A549 (cell line): ENCODE data around the gene TUT7. TPM values are rescaled to one million over a fixed set of nuclear protein-coding genes. Genes with fewer than 3 reads are reported as not detected.

ENCODE experiments used
- ATAC-seq, 2 experiments: fragments of 200-7000 bp in 1 of 2; fragments of >200 bp in 1 of 2; cut with Nextera tagmentation in 1 of 2; cut with Tn5 transposase in 1 of 2; 3 replicates each; pipeline versions ENCODE4 v1.8.0 to v1.9.1; 2018 to 2020; ENCODE audit warnings: mild to moderate bottlenecking in 1 of 2, moderate library complexity in 1 of 2
- CTCF ChIA-PET: fragments of 300-600 bp; sonication (Branson Sonifier 250); formaldehyde crosslinking; extraction: SDS; loops from one replicate; lab custom pipeline; 2021; ENCODE audit warnings: antibody characterized with exemption, inconsistent platforms; lab: Yijun Ruan, JAX
- POLR2A ChIA-PET: fragments of 350-600 bp; formaldehyde crosslinking; extraction: SDS; loops from one replicate; lab custom pipeline; 2021; ENCODE audit warnings: antibody characterized with exemption, inconsistent platforms; lab: Yijun Ruan, JAX
- DNase-seq, 2 experiments: peaks; one replicate each; pipeline versions ENCODE4 v3.0.0 to v3.0.0-alpha.2; 2011 to 2016; ENCODE audit warnings: low read depth in 1 of 2, low spot score in 1 of 2
- FAIRE-seq: peaks from 2 replicates; lab custom pipeline; 2011; peaks lifted over from hg19 to GRCh38; lab: Jason Lieb, UNC
- H3K27ac ChIP-seq, 2 experiments: fragments of >200 bp; sonication (Bioruptor Twin); formaldehyde crosslinking; 3 replicates each; pipeline ENCODE4 v1.5.1; 2016 to 2017
- H3K4me1 ChIP-seq: fragments of >200 bp; sonication (Bioruptor Twin); formaldehyde crosslinking; 3 replicates; pipeline ENCODE4 v1.6.1; 2016
- H3K4me2 ChIP-seq: fragments of >200 bp; sonication (Bioruptor Twin); formaldehyde crosslinking; 3 replicates; pipeline ENCODE4 v1.6.1; 2016
- H3K4me3 ChIP-seq: fragments of >200 bp; sonication (Bioruptor Twin); formaldehyde crosslinking; 3 replicates; pipeline ENCODE4 v1.5.1; 2016
- H3K9me3 ChIP-seq: fragments of >200 bp; sonication (Bioruptor Twin); formaldehyde crosslinking; 3 replicates; pipeline ENCODE4 v1.6.1; 2016
- BCL3 ChIP-seq: fragments of >200 bp; sonication (Bioruptor Twin); formaldehyde crosslinking; IDR thresholded peaks from 3 replicates; pipeline ENCODE4 v1.6.1; 2016
- CHD4 ChIP-seq: fragments of 200-600 bp; sonication (generic); IDR thresholded peaks from 2 replicates; pipeline ENCODE4 v1.6.1; 2016; ENCODE audit warnings: antibody characterized with exemption, mild to moderate bottlenecking, borderline replicate concordance
- E2F6 ChIP-seq: IDR thresholded peaks from 2 replicates; pipeline ENCODE4 v1.6.1; 2012; ENCODE audit warnings: low read depth, borderline replicate concordance
- EHF ChIP-seq: fragments of 250-450 bp; sonication (Bioruptor Pico); IDR thresholded peaks from 2 replicates; pipeline ENCODE4 v1.5.0; 2020; ENCODE audit warnings: mild to moderate bottlenecking
- ESRRA ChIP-seq: fragments of 150-350 bp; IDR thresholded peaks from 2 replicates; pipeline ENCODE4 v1.6.1; 2014; ENCODE audit warnings: mild to moderate bottlenecking, low read length, borderline replicate concordance
- FOSB ChIP-seq: fragments of 250-450 bp; sonication (Bioruptor Pico); IDR thresholded peaks from 2 replicates; pipeline ENCODE4 v1.5.0; 2020; ENCODE audit warnings: mild to moderate bottlenecking, moderate library complexity
- FOXS1 ChIP-seq: fragments of 250-450 bp; sonication (Bioruptor Pico); IDR thresholded peaks from 2 replicates; pipeline ENCODE4 v1.5.0; 2020; ENCODE audit warnings: mild to moderate bottlenecking, moderate library complexity
- HDAC2 ChIP-seq: fragments of 200-600 bp; sonication (generic); IDR thresholded peaks from 2 replicates; pipeline ENCODE4 v1.6.1; 2016
- HEYL ChIP-seq: fragments of 250-450 bp; sonication (Bioruptor Pico); IDR thresholded peaks from 2 replicates; pipeline ENCODE4 v1.8.0; 2021; ENCODE audit warnings: mild to moderate bottlenecking, moderate library complexity
- MAFK ChIP-seq: fragments of 450-650 bp; IDR thresholded peaks from 2 replicates; pipeline ENCODE4 v1.6.1; 2014; ENCODE audit not compliant: partially characterized antibody
- MAZ ChIP-seq: fragments of 150-350 bp; IDR thresholded peaks from 2 replicates; pipeline ENCODE4 v1.6.1; 2014; ENCODE audit warnings: antibody characterized with exemption, low read depth, low read length, borderline replicate concordance
- NR3C1 ChIP-seq: fragments of >200 bp; sonication (Bioruptor Twin); formaldehyde crosslinking; IDR thresholded peaks from 3 replicates; pipeline ENCODE4 v1.6.1; 2017
- PHF8 ChIP-seq: fragments of 200-600 bp; sonication (generic); IDR thresholded peaks from 2 replicates; pipeline ENCODE4 v1.6.1; 2016; ENCODE audit warnings: low read depth, mild to moderate bottlenecking, antibody characterized with exemption, moderate library complexity, borderline replicate concordance
- POLR2AphosphoS2 ChIP-seq: conservative IDR thresholded peaks from 2 replicates; pipeline ENCODE4 v1.6.1; 2012; ENCODE audit warnings: low read length, improper control_type of control experiment, inconsistent platforms
- RAD21 ChIP-seq, 2 experiments: fragments of >200 bp in 1 of 2; sonication (Bioruptor Twin) in 1 of 2; formaldehyde crosslinking in 1 of 2; IDR thresholded peaks in 1 of 2; conservative IDR thresholded peaks in 1 of 2; 2 replicates in 1 of 2; 3 replicates in 1 of 2; pipeline ENCODE4 v1.6.1; 2012 to 2018; ENCODE audit warnings: inconsistent platforms in 1 of 2
- RARB ChIP-seq: fragments of 250-450 bp; sonication (Bioruptor Pico); IDR thresholded peaks from 2 replicates; pipeline ENCODE4 v1.8.0; 2021; ENCODE audit warnings: mild to moderate bottlenecking, moderate library complexity
- RCOR1 ChIP-seq: fragments of 150-350 bp; IDR thresholded peaks from 2 replicates; pipeline ENCODE4 v1.6.1; 2014; ENCODE audit warnings: antibody characterized with exemption, low read length, low read depth
- REST ChIP-seq: fragments of 200-600 bp; sonication (generic); IDR thresholded peaks from 2 replicates; pipeline ENCODE4 v1.6.1; 2016; ENCODE audit warnings: antibody characterized with exemption, mild to moderate bottlenecking, moderate library complexity
- RFX5 ChIP-seq: fragments of 450-650 bp; IDR thresholded peaks from 2 replicates; pipeline ENCODE4 v1.7.1; 2014; ENCODE audit warnings: antibody characterized with exemption, mild to moderate bottlenecking, moderate library complexity
- RNF2 ChIP-seq: fragments of 200-600 bp; sonication (generic); IDR thresholded peaks from 2 replicates; pipeline ENCODE4 v1.6.1; 2016; ENCODE audit warnings: low read depth, mild to moderate bottlenecking, antibody characterized with exemption, moderate library complexity, borderline replicate concordance
- SMC3 ChIP-seq: fragments of >200 bp; sonication (Bioruptor Twin); formaldehyde crosslinking; IDR thresholded peaks from 3 replicates; pipeline ENCODE4 v1.6.1; 2018; ENCODE audit warnings: inconsistent platforms
- TP53 ChIP-seq: fragments of 250-450 bp; sonication (Bioruptor Pico); IDR thresholded peaks from 2 replicates; pipeline ENCODE4 v1.5.0; 2021; ENCODE audit warnings: mild to moderate bottlenecking, moderate library complexity
- USF2 ChIP-seq: fragments of 450-650 bp; IDR thresholded peaks from 2 replicates; pipeline ENCODE4 v1.6.1; 2014; ENCODE audit warnings: antibody characterized with exemption
- ZC3H11A ChIP-seq: fragments of 450-650 bp; IDR thresholded peaks from 2 replicates; pipeline ENCODE4 v1.6.1; 2014; ENCODE audit warnings: antibody characterized with exemption, mild to moderate bottlenecking
- ZFP36 ChIP-seq: fragments of 450-650 bp; IDR thresholded peaks from 2 replicates; pipeline ENCODE4 v1.6.1; 2014; ENCODE audit warnings: borderline replicate concordance; ENCODE audit not compliant: partially characterized antibody
- ZSCAN20 ChIP-seq: fragments of 250-450 bp; sonication (Bioruptor Pico); IDR thresholded peaks from 2 replicates; pipeline ENCODE4 v1.8.0; 2022; ENCODE audit warnings: mild to moderate bottlenecking, moderate library complexity
- WGBS: methylation state at CpG from one replicate; pipeline ENCODE4 v1.1.6; 2017; ENCODE audit errors: missing lambda C conversion rate; 5-methylcytosine and 5-hydroxymethylcytosine counted together
- polyA plus RNA-seq, 4 experiments: library from polyadenylated mRNA; depleted of rRNA in 3 of 4; stranded (reverse); fragments of >200 nt; fragmentation: RNase III in 1 of 4; extraction: RNeasy Plus Mini Kit Qiagen cat#74134 plus additional on column Dnase treatment in 1 of 4; gene quantifications; 2 replicates in 3 of 4; 3 replicates in 1 of 4; pipeline ENCODE4 v1.2.3, GENCODE V29; 2011 to 2017

Gene TUT7
- polyA plus RNA-seq, 2 of the 4 experiments (the other 2 are of a cell fraction) = 12.1 to 27.0 TPM

DNA sequence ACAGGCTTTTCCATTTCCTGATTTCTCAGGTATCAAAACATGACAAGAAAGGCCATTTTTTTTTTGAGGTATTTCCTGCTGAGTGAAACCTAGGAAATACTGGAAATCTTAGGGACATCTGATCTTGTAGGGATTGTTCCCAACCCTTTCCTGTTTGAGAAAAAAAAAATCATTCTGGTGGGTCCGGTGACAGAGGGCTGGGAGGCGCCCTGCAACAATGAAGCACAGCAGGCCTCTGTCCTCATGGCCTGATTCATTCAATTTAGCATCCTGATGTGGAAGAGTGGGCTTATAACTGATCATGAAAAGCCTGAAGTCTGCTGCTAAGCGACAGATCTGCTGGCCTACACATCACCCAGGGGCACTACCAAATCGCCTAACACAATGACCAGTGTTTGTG, 91.7 kb downstream of the TUT7 start:
- H3K27ac ChIP-seq = no peak overlapping the region
- ChIA-PET POLR2A (no interaction called here), CTCF (interaction anchor here (1.0 kb wide), 1 partner anchor 60 kb away, joined by 3 read pairs; no protein-coding TSS in a partner anchor)
- TF ChIP-seq ESRRA (no peak), TP53 (CRISPR knock-in tag) (no peak), REST (no peak), RCOR1 (no peak), RAD21 (conservative IDR thresholded peaks at IDR 0.05 in 1 of 2, IDR thresholded peaks at IDR 0.05 in 1 of 2) (no peak), FOSB (CRISPR knock-in tag) (no peak), ZC3H11A (no peak), PHF8 (no peak), FOXS1 (CRISPR knock-in tag) (no peak), RNF2 (no peak), MAFK (no peak), RFX5 (no peak), POLR2AphosphoS2 (no peak), HDAC2 (no peak), USF2 (no peak)
- DNase-seq (no peak), FAIRE-seq (no peak), ATAC-seq (no peak)
- no peaks in the 10 kb centered on the region for H3K4me1 ChIP-seq
- no peak overlapping the region for H3K4me2 ChIP-seq
- 69% methylated on average over 4 of the region's 4 CpGs for WGBS
- no peak overlapping the region for H3K4me3 ChIP-seq
- no peaks in the 10 kb centered on the region for H3K9me3 ChIP-seq

DNA sequence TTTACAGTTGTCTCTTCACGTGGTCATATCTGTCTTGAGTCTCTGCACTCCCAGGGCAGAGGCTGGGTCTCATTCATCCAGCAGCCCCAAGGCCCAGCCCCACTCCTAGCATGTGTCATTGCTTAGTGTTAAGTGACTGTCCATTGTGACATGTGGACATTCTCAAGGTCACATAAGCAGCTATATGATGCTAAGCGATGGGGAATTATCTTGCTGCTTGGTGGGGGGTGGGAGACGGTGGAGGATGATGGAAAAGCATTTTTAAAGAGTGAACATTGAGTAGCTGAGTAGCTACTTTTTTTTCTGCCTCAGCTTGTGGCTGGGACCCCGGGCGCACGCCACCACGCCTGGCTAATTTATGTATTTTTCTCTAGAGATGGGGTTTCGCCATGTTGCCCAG, 94.7 kb downstream of the TUT7 start, which contains the start of gene C9orf153:
C9orf153 (minus strand) TSS at position 101 of the 400 bp plus-strand sequence. CDS start 30,054 bp downstream, outside the sequence.
- CTCF ChIA-PET = interaction anchor here (0.5 to 2.1 kb wide), 2 partner anchors 57 to 116 kb away, joined by 4 to 7 read pairs; no protein-coding TSS in a partner anchor
- Histone ChIP-seq H3K4me2 (no peak within 1 kb of the TSS), H3K4me1 (no peaks in the 10 kb centered on the region), H3K27ac (no peak within 1 kb of the TSS), H3K4me3 (no peak within 1 kb of the TSS), H3K9me3 (no peaks in the 10 kb centered on the region)
- no peak for TF ChIP-seq SMC3
- no peak for TF ChIP-seq HEYL (CRISPR knock-in tag)
- no peak for FAIRE-seq
- WGBS = 83% methylated on average over 8 of the region's 8 CpGs
- no peak; a peak in 1 of 6 replicates for ATAC-seq
- POLR2A ChIA-PET = no interaction called here
- no peak for DNase-seq

DNA sequence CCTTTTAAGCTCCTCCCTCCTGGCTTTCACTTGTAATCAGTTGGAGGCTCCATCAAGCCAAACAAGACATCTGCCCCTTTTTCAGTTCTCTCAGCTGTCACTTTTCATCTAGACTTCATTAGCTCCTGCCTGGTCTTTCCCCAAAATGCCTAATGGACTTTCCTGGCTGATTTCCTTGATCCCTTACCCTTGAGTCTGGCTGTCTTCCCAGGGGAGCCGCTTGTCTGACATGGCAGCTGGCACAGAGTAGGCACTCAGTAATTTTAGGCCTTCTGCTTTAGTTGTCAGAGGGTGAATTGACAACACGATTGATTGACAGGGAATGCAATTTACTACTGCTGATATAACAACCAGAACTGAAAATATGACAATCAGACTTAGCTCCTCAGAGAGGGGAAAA, 96.8 kb downstream of the TUT7 start:
- H3K4me1 ChIP-seq = no peaks in the 10 kb centered on the region
- FAIRE-seq (no peak), DNase-seq (no peak), ATAC-seq (no peak)
- POLR2A ChIA-PET = no interaction called here
- H3K27ac ChIP-seq = no peak overlapping the region
- 95% methylated on average over 2 of the region's 2 CpGs for WGBS
- H3K9me3 ChIP-seq = no peaks in the 10 kb centered on the region
- CTCF ChIA-PET = interaction anchor here (1.6 kb wide), 1 partner anchor 18 kb away, joined by 7 read pairs; no protein-coding TSS in a partner anchor
- H3K4me2 ChIP-seq = no peak overlapping the region
- H3K4me3 ChIP-seq = no peak overlapping the region
- TF ChIP-seq CHD4 (no peak), SMC3 (no peak), RNF2 (no peak), ZC3H11A (no peak), USF2 (no peak), E2F6 (no peak), MAZ (no peak), EHF (CRISPR knock-in tag) (no peak), NR3C1 (no peak), ZFP36 (no peak), RFX5 (no peak), BCL3 (no peak), RARB (CRISPR knock-in tag) (no peak), ZSCAN20 (no peak)
